GM06990 (cell line): Measurements from ENCODE around the gene KLHL35.

Source experiments
- DNase-seq: peaks from one replicate; pipeline ENCODE4 v3.0.0-alpha.2; 2011; ENCODE audit not compliant: insufficient read length; ENCODE audit errors: extremely low read depth
- H3K27me3 ChIP-seq: replicated peaks from 2 replicates; pipeline ENCODE4 v1.6.0; 2011; ENCODE audit warnings: low read length; ENCODE audit not compliant: control insufficient read depth, insufficient read depth
- H3K36me3 ChIP-seq: 2 replicates; pipeline ENCODE4 v1.5.1; 2011; ENCODE audit warnings: low read length; ENCODE audit not compliant: control insufficient read depth, insufficient read depth
- H3K4me3 ChIP-seq: replicated peaks from 2 replicates; pipeline ENCODE4 v1.5.1; 2011; ENCODE audit warnings: low read depth, mild to moderate bottlenecking, control low read depth, low read length
- TF ChIP-seq, protein P1 (sequence below): IDR thresholded peaks from 2 replicates; pipeline ENCODE4 v1.5.1; 2011; ENCODE audit warnings: low read length, control low read depth, mild to moderate bottlenecking, inconsistent platforms; ENCODE audit not compliant: insufficient read depth, poor library complexity, severe bottlenecking

KLHL35 gene

DNA sequence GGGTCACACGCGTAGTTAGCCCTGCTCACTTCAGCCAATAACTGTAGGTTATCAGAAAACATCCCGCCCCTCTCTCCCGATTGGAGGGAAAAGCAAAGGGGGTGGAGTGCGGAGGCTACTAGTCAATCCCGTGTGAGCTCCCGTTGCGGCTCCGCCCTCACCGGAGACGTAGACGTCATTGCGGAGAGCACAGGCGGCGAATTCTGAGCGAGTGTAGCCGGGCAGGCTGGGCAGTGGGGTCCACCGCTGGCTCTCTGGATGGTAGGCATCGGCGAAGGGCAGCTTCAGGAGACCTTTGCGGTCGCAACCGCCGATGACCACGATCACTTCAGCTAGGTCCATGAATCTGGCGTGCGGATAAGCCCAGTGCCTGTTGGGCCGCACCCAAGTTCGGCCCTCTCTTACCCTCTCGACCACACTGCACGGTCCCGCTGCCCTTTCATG is 4.7 kb downstream of the KLHL35 start:
- Histone ChIP-seq H3K4me3 (no peak overlapping the region), H3K36me3 (peaks cover under 1% of the 10 kb centered on the region; the same call in 1 of the 2 replicates), H3K27me3 (peaks cover 2% of the 10 kb centered on the region)
- peak; percentile 64 for DNase-seq
- TF ChIP-seq, protein P1, sequence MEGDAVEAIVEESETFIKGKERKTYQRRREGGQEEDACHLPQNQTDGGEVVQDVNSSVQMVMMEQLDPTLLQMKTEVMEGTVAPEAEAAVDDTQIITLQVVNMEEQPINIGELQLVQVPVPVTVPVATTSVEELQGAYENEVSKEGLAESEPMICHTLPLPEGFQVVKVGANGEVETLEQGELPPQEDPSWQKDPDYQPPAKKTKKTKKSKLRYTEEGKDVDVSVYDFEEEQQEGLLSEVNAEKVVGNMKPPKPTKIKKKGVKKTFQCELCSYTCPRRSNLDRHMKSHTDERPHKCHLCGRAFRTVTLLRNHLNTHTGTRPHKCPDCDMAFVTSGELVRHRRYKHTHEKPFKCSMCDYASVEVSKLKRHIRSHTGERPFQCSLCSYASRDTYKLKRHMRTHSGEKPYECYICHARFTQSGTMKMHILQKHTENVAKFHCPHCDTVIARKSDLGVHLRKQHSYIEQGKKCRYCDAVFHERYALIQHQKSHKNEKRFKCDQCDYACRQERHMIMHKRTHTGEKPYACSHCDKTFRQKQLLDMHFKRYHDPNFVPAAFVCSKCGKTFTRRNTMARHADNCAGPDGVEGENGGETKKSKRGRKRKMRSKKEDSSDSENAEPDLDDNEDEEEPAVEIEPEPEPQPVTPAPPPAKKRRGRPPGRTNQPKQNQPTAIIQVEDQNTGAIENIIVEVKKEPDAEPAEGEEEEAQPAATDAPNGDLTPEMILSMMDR, result no peak

DNA sequence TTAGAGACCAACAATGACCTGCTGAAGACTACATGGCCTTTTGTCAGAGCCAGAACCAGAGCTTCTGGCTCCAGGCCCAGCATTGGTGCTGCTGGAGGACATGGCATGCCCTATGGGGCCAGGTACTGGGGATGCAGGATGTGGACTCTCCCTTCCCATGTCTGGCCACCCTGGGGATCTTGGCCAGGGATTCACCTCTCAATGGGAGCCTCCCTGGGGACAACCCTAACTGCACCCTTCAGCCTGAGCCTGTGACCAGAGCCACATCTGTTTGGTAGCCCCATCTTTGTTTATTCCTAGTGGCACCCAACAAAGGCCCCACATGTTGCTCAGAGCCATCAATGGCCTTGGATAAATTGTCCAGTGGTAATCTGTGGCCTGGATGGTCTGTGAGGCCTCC is 5.8 kb downstream of the KLHL35 start:
- DNase-seq, result no peak
- TF ChIP-seq, protein P1, result no peak
- no peak overlapping the region for H3K4me3 ChIP-seq
- peaks cover 1% of the 10 kb centered on the region; the same call in 1 of the 2 replicates for H3K27me3 ChIP-seq
- peaks cover 2% of the 10 kb centered on the region; the same call in 1 of the 2 replicates for H3K36me3 ChIP-seq

DNA sequence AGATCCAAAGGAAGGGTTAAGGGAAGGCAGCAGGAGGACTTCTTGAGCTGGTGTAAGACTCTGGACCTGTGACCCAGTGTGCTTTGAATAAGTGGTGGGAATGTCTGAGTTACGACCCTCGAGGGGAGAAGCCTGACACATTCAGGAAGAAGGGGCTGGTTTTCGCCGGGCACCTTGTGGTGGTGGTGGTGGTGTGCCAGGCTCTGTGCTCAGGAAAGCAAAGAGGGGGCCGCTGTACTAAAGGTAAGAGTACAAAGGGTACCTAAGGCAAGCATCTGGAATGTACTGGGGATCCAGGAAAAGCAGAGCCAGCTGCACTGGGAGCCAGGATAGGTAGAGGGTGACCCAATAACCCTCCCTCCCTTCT is 6.3 kb downstream of the KLHL35 start:
- Histone ChIP-seq H3K36me3 (peaks cover 2% of the 10 kb centered on the region; the same call in 1 of the 2 replicates), H3K27me3 (no peaks in the 10 kb centered on the region), H3K4me3 (no peak overlapping the region)
- no peak for DNase-seq
- TF ChIP-seq, protein P1, result no peak

DNA sequence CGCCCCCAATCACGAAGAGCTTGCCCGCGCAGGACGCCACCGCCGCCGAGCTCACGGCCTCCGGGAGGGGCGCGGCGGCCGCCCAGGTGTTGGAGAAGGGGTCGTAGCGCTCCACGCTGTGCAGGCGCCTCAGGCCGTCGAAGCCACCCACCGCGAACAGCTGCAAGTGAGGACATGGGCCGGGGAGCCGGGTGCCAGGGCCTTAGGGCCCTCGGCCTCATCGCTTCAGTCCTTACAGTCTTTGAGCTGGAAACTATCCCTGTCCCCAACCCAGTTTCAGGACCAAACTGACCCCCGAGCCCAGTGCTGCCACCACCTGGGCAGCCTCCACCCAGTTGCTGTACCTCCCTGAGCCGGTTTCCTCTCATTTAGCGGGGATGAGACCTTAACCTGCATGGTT is 7.6 kb downstream of the KLHL35 start:
- H3K4me3 ChIP-seq, result no peak overlapping the region
- DNase-seq, result no peak
- no peaks in the 10 kb centered on the region for H3K27me3 ChIP-seq
- peaks cover 2% of the 10 kb centered on the region; the same call in 1 of the 2 replicates for H3K36me3 ChIP-seq
- TF ChIP-seq, protein P1, result peak; percentile 27

DNA sequence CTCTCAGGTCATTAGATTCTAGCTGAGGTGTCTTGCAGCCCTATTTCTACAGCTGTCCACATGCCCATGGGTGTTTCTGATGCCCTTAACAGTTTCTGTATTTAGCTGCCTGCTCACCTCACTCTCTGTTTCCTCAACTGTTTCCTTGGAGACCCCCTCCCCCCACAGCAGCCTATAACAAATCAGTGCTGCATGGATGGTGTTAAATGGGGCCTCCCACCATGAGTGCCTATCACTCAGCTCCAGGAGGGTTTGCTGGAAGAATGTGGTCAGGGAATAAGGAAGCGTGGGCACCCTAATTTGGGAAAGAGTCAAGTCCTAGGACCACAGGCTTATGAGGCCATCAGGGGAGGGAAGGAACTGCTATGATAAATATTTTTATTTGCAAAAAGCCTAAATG is 8.6 kb downstream of the KLHL35 start:
- no peak for DNase-seq
- Histone ChIP-seq H3K36me3 (peaks cover 2% of the 10 kb centered on the region; the same call in 1 of the 2 replicates), H3K27me3 (no peaks in the 10 kb centered on the region), H3K4me3 (no peak overlapping the region)
- TF ChIP-seq, protein P1, result no peak

DNA sequence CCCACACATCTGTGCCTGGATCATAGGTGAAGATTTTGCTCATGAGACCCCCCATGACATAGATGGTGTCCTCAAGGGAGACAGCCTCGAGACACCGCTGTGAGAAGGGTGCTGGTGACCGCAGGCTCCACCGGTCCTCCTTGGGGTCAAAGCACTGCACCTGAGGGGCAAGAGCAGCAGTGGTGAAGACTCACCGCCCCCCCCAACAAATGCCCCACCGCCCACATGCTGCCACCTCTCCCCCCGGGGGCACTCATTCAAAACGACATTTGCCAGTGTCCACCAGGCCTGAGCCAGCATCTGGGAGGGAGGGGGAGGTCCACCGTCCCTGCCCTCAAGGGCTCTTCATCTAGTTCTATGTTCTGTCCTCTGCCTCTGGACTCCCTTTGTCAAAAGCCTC is 9.3 kb downstream of the KLHL35 start:
- H3K27me3 ChIP-seq, result no peaks in the 10 kb centered on the region
- H3K36me3 ChIP-seq, result peaks cover 2% of the 10 kb centered on the region
- no peak for DNase-seq
- TF ChIP-seq, protein P1, result no peak
- no peak overlapping the region for H3K4me3 ChIP-seq
